Measurements from ENCODE around the gene SDK1. TPM values are rescaled to one million over a fixed set of nuclear protein-coding genes. Genes with fewer than 3 reads are reported as not detected.

Gene SDK1
- total and polyA plus RNA-seq, 4 donors, result 0.12 to 0.47 (median 0.36) TPM

- Histone ChIP-seq H3K27me3 (ENCODE audit: control insufficient read depth in 4 of 4, insufficient read depth in 4 of 4, low read length in 3 of 4) (no peaks in the 10 kb centered on the region), H3K9ac (ENCODE audit: low read depth in 1 of 2, low read length in 2 of 2) (no peak overlapping the region), H3K36me3 (ENCODE audit: control insufficient read depth in 4 of 4, insufficient read depth in 3 of 4, low read depth in 1 of 4, low read length in 3 of 4) (no peaks in the 10 kb centered on the region), H3K4me3 (ENCODE audit: low read depth in 1 of 3, low read length in 3 of 3) (no peak overlapping the region), H3K27ac (ENCODE audit: low read depth in 1 of 2, low read length in 2 of 2) (no peak overlapping the region), H3K9me3 (ENCODE audit: control insufficient read depth in 4 of 4, low read length in 3 of 4) (peaks cover 0 to 12% (median 3%) of the 10 kb centered on the region in 4 donors), H3K4me1 (ENCODE audit: control insufficient read depth in 4 of 4, insufficient read depth in 4 of 4, low read length in 3 of 4) (no peaks in the 10 kb centered on the region)
- DNase-seq (ENCODE audit: low spot score), result no peak
- TF ChIP-seq RAD21 (IDR thresholded peaks at IDR 0.05) (no peak), FOXA2 (IDR thresholded peaks at IDR 0.05) (no peak), RXRA (IDR thresholded peaks at IDR 0.05) (no peak), FOXA1 (IDR thresholded peaks at IDR 0.05) (no peak), NR2F2 (IDR thresholded peaks at IDR 0.05) (no peak), REST (IDR thresholded peaks at IDR 0.05) (no peak), HNF4A (conservative IDR thresholded peaks at IDR 0.05) (no peak), EGR1 (IDR thresholded peaks at IDR 0.05; ENCODE audit: low read depth in 2 of 2) (no peak), TAF1 (conservative IDR thresholded peaks at IDR 0.05) (no peak), JUND (IDR thresholded peaks at IDR 0.05) (no peak), GABPA (IDR thresholded peaks at IDR 0.05 in 1 of 2, conservative IDR thresholded peaks at IDR 0.05 in 1 of 2) (no peak), HNF4G (IDR thresholded peaks at IDR 0.05) (no peak), YY1 (IDR thresholded peaks at IDR 0.05) (no peak)
- TF ChIP-seq, protein P1, sequence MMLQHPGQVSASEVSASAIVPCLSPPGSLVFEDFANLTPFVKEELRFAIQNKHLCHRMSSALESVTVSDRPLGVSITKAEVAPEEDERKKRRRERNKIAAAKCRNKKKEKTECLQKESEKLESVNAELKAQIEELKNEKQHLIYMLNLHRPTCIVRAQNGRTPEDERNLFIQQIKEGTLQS (IDR thresholded peaks at IDR 0.05), result no peak
- TF ChIP-seq, protein P2, sequence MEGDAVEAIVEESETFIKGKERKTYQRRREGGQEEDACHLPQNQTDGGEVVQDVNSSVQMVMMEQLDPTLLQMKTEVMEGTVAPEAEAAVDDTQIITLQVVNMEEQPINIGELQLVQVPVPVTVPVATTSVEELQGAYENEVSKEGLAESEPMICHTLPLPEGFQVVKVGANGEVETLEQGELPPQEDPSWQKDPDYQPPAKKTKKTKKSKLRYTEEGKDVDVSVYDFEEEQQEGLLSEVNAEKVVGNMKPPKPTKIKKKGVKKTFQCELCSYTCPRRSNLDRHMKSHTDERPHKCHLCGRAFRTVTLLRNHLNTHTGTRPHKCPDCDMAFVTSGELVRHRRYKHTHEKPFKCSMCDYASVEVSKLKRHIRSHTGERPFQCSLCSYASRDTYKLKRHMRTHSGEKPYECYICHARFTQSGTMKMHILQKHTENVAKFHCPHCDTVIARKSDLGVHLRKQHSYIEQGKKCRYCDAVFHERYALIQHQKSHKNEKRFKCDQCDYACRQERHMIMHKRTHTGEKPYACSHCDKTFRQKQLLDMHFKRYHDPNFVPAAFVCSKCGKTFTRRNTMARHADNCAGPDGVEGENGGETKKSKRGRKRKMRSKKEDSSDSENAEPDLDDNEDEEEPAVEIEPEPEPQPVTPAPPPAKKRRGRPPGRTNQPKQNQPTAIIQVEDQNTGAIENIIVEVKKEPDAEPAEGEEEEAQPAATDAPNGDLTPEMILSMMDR (IDR thresholded peaks at IDR 0.05; ENCODE audit: low read depth, low read length, missing input control), result no peak
Observed at GRCh38 chr7:3630081-3630480, 329.0 kb downstream of the SDK1 start.

DNA sequence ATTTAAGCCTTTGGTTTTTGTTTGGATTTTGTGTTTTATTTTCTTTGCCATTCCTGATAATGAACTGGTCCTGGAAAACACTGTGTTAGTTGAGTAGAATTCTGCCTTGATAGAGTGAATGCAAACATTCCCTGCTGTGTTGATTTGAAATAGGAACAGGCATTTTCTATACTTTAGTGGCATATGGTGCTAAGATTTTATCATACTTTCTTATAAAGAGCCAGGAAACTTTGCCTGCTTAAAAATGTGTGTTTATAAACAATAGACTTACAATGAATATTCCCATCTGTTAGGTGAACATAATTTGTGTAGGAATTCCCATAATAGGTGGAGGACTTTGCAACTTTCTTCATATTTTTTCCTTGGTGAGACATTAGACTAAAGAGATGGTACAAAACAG lies 333.3 kb downstream of the SDK1 start:
- H3K36me3 ChIP-seq (ENCODE audit: control insufficient read depth in 4 of 4, insufficient read depth in 3 of 4, low read depth in 1 of 4, low read length in 3 of 4), result no peaks in the 10 kb centered on the region
- no peak for TF ChIP-seq FOXA2 (IDR thresholded peaks at IDR 0.05)
- no peak for TF ChIP-seq JUND (IDR thresholded peaks at IDR 0.05)
- no peak for TF ChIP-seq RAD21 (IDR thresholded peaks at IDR 0.05)
- TF ChIP-seq HNF4G (IDR thresholded peaks at IDR 0.05), result no peak
- TF ChIP-seq FOXA1 (IDR thresholded peaks at IDR 0.05), result no peak
- no peak for TF ChIP-seq NR2F2 (IDR thresholded peaks at IDR 0.05)
- TF ChIP-seq, protein P2 (IDR thresholded peaks at IDR 0.05; ENCODE audit: low read depth, low read length, missing input control), result no peak
- TF ChIP-seq, protein P3, sequence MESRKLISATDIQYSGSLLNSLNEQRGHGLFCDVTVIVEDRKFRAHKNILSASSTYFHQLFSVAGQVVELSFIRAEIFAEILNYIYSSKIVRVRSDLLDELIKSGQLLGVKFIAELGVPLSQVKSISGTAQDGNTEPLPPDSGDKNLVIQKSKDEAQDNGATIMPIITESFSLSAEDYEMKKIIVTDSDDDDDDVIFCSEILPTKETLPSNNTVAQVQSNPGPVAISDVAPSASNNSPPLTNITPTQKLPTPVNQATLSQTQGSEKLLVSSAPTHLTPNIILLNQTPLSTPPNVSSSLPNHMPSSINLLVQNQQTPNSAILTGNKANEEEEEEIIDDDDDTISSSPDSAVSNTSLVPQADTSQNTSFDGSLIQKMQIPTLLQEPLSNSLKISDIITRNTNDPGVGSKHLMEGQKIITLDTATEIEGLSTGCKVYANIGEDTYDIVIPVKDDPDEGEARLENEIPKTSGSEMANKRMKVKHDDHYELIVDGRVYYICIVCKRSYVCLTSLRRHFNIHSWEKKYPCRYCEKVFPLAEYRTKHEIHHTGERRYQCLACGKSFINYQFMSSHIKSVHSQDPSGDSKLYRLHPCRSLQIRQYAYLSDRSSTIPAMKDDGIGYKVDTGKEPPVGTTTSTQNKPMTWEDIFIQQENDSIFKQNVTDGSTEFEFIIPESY (IDR thresholded peaks at IDR 0.05), result no peak
- TF ChIP-seq YY1 (IDR thresholded peaks at IDR 0.05), result no peak
- no peak for DNase-seq (ENCODE audit: low spot score)

More for the DNA sequence above, 333.3 kb downstream of the SDK1 start:
- H3K9ac ChIP-seq (ENCODE audit: low read depth in 1 of 2, low read length in 2 of 2), result no peak overlapping the region
- no peak overlapping the region for H3K27ac ChIP-seq (ENCODE audit: low read depth in 1 of 2, low read length in 2 of 2)
- H3K4me3 ChIP-seq (ENCODE audit: low read depth in 1 of 3, low read length in 3 of 3), result no peak overlapping the region
- no peaks in the 10 kb centered on the region for H3K27me3 ChIP-seq (ENCODE audit: control insufficient read depth in 4 of 4, insufficient read depth in 4 of 4, low read length in 3 of 4)
- H3K9me3 ChIP-seq (ENCODE audit: control insufficient read depth in 4 of 4, low read length in 3 of 4), result peaks cover 0 to 9% (median 2%) of the 10 kb centered on the region in 4 donors
- H3K4me1 ChIP-seq (ENCODE audit: control insufficient read depth in 4 of 4, insufficient read depth in 4 of 4, low read length in 3 of 4), result no peaks in the 10 kb centered on the region

Data from liver (tissue), 9 donors.